Spleen (tissue), 7 donors: Measurements from ENCODE around the gene REEP3.

ENCODE experiments used
- POLR2A ChIP-seq, 3 donors: fragments of 450-650 bp; IDR thresholded peaks; one replicate each; pipeline ENCODE4 v1.5.1; 2017; ENCODE audit warnings: antibody characterized with exemption in 3 of 3, mild to moderate bottlenecking in 1 of 3
- POLR2AphosphoS5 ChIP-seq, 3 donors: sonication (generic); formaldehyde crosslinking; IDR thresholded peaks; one replicate each; pipeline ENCODE4 v1.5.1; 2017; ENCODE audit warnings: antibody characterized with exemption in 3 of 3
- TF ChIP-seq, protein P1 (sequence below), 11 experiments: fragments of 200-600 bp in 7 of 11; fragments of 450-650 bp in 4 of 11; sonication (generic) in 4 of 11; IDR thresholded peaks in 8 of 11; conservative IDR thresholded peaks in 3 of 11; 1 replicate in 7 of 11; 2 replicates in 4 of 11; pipeline versions ENCODE4 v1.4.0 to v1.8.0; 2016 to 2021; ENCODE audit warnings: antibody characterized with exemption in 11 of 11, inconsistent platforms in 4 of 11, mild to moderate bottlenecking in 1 of 11
- donor health status: DM: no; HTN: no; CAD: no; lungs with moderate emphysema.
- donor health status: DM: no; HTN: no; CAD: no.
- donor health status: DM: no; HTN: no; CAD: no.

DNA sequence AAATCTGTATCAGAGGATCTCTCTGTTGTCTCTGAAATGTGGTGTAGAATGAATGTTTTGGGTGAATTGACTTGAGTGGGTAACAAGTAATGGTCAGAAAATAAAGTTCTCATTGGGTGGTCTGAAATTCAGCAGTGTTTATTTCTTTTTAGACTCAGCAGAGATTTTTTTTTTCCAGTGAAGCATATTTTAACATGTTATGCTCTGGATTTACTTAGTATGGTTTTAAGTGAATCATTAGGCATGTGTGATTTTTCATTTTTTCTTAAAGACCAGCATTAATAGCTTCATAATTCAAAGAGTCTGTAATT is 63.5 kb downstream of the REEP3 start:
- TF ChIP-seq POLR2A (IDR thresholded peaks at IDR 0.05) (no peak), POLR2AphosphoS5 (IDR thresholded peaks at IDR 0.05) (no peak)
- TF ChIP-seq, protein P1, sequence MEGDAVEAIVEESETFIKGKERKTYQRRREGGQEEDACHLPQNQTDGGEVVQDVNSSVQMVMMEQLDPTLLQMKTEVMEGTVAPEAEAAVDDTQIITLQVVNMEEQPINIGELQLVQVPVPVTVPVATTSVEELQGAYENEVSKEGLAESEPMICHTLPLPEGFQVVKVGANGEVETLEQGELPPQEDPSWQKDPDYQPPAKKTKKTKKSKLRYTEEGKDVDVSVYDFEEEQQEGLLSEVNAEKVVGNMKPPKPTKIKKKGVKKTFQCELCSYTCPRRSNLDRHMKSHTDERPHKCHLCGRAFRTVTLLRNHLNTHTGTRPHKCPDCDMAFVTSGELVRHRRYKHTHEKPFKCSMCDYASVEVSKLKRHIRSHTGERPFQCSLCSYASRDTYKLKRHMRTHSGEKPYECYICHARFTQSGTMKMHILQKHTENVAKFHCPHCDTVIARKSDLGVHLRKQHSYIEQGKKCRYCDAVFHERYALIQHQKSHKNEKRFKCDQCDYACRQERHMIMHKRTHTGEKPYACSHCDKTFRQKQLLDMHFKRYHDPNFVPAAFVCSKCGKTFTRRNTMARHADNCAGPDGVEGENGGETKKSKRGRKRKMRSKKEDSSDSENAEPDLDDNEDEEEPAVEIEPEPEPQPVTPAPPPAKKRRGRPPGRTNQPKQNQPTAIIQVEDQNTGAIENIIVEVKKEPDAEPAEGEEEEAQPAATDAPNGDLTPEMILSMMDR (IDR thresholded peaks at IDR 0.05 in 8 of 11, conservative IDR thresholded peaks at IDR 0.05 in 3 of 11) = no peak
